ENCODE results near the gene WFDC12.

The WFDC12 gene

DNA sequence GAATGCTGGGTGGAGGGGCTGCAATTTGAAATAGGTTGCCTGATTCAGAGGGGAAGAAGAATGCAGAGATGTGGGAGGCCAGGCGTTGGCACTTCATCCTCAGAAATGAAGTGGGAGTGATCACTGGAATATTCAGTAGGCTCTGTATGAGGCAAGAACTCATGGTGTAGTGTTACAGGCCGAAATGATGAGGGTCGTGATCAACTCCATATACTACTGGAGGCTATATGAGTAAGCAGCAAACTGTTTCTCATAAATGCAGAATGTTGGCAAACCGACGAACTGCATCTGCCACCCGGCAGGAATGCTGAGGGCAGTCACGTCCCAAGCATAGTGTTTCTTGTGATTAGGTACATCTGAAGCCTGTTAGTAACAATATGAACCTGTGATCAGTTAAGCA, 36.0 kb downstream of the WFDC12 start:
- DNase-seq: no peak

GRCh38 chr20:45087814-45088213, 36.5 kb downstream of the WFDC12 start:
- DNase-seq: no peak

GRCh38 chr20:45087097-45087790, 37.0 kb downstream of the WFDC12 start:
- peak; percentile 75 for DNase-seq

GRCh38 chr20:45085867-45086266, 38.4 kb downstream of the WFDC12 start:
- no peak for DNase-seq

GRCh38 chr20:45085289-45085688, 39.0 kb downstream of the WFDC12 start:
- DNase-seq: no peak

GRCh38 chr20:45083127-45083526, 41.1 kb downstream of the WFDC12 start:
- no peak for DNase-seq

DNA sequence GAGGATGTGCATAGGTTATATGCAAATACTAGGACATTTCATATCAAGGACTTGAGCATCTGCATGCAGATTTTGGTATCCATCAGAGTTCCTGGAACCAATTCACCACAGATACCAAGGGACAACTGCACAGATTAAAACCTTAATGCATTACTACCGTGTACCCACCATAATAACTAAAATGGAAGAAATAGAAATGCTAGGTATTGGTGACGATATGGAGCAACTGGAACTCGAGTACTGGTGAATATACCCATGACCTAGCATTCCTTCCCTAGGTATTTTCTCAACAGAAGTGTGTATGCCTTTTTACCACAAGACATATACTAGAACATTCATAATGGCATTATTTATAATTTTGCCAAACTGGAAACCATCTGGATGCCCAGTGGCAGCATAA, 41.8 kb downstream of the WFDC12 start:
- no peak for DNase-seq

DNA sequence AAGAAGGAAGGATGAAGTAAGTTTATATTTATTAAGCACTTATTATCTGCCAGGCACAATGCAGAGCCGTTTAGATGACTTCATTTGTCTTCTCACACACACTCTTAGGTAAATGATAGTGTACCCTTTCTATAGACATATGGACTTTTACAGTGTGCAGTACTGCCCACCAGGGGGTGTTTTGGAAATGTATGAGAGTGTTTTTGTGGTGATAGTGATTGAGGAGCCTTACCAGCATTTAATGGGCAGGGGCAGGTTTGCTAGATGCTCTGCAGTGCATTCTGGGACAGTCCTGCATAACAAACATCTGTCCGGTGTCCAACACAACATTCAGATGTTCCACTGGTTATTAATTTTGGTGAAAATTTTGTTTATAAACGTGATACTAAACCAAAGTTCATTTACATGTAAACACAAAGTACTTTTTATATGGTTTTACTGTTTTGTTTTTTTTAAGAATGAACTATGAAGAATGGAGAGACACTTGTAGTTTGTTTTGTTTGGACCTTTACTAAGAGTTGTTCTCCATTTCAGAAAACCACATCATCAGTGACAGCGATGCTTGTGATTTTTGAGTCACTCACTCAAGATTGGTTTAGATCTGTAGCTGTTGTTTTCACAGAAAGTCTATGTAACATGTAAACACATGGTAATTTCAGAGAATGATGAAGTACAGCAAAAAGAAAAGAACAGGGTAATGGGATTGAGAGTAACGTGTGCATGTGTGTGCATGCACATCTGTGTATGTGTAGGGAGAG, 43.2 kb downstream of the WFDC12 start:
- DNase-seq: no peak

DNA sequence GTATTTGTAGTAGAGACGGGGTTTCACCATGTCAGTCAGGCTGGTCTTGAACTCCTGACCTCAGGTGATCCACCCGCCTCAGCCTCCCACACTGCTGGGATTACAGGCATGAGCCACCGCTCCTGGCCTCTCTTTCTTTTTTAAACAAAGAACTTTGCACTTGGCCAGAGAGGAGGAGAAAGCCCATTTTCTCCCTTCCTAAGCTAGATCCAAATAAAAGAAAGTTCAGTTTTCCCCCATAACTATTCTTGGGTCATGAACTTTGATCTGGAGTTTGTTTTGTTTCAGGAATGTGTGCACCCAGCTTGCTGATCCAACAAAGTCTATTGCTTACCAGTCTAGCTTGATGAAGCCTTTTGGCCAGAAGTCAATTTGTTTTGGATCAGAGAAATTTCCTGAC, 46.7 kb downstream of the WFDC12 start:
- DNase-seq: no peak
